Subcutaneous adipose tissue (tissue), 4 donors: ENCODE data around the gene UFSP1. TPM values are rescaled to one million over a fixed set of nuclear protein-coding genes. Genes with fewer than 3 reads are reported as not detected.

Source experiments
- CTCF ChIP-seq: fragments of 450-650 bp; IDR thresholded peaks from one replicate; pipeline ENCODE4 v1.5.1; 2016; ENCODE audit warnings: low read depth, mild to moderate bottlenecking, control low read depth, antibody characterized with exemption, moderate library complexity
- small RNA-seq: library from RNA; depleted of rRNA; stranded (forward); fragments of <200 nt; gene quantifications from one replicate; pipeline ENCODE3, GENCODE V24; 2016
- total RNA-seq, 4 donors: library from RNA; depleted of rRNA; stranded (reverse); fragments of >200 nt; gene quantifications; one replicate each; pipeline ENCODE4 v1.1.0, GENCODE V29; 2016

The UFSP1 gene
- total RNA-seq, 4 donors from 2014 or later: 1.0 to 6.0 (median 4.6) TPM; not detected in 1

GRCh38 chr7:100852048-100852872 lies 37.3 kb downstream of the UFSP1 start, which contains the start of gene SLC12A9:
Gene SLC12A9, plus strand, starts transcription at chr7:100852713. Its CDS starts 1,485 bp downstream, at chr7:100854198.
- TF ChIP-seq CTCF: no peak

GRCh38 chr7:100847360-100847759 lies 42.2 kb downstream of the UFSP1 start:
- TF ChIP-seq CTCF: no peak

GRCh38 chr7:100840470-100841100 lies 48.9 kb downstream of the UFSP1 start:
- TF ChIP-seq CTCF: no peak

GRCh38 chr7:100839361-100839760 lies 50.2 kb downstream of the UFSP1 start:
- TF ChIP-seq CTCF: no peak

Small RNA genes within 50 kb of the gene (small RNA-seq; reads per million reads assigned to genes)
- gene RN7SL549P: not detected
- gene RPS29P15: not detected

Other genes starting within 250 kb of the UFSP1 start
- gene TFR2, start 248.2 kb downstream of the UFSP1 start, total RNA-seq: under 1 TPM in 3 of 4 donors, not detected in 1; 0.49 to 0.94 (median 0.88) TPM
- gene ACTL6B, start 233.3 kb downstream of the UFSP1 start, total RNA-seq: not detected
- gene GNB2, start 216.0 kb downstream of the UFSP1 start, total RNA-seq: 100 to 1,000 TPM; 148 to 232 (median 186) TPM
- 10 to 100 TPM in 3 of 4 donors, 1 to 10 TPM in 1; 9.0 to 44.3 (median 20.0) TPM for gene GIGYF1, start 195.5 kb downstream of the UFSP1 start, total RNA-seq
- gene POP7, start 183.6 kb downstream of the UFSP1 start, total RNA-seq: 10 to 100 TPM; 14.1 to 32.8 (median 19.4) TPM
- not detected for gene EPO, start 169.2 kb downstream of the UFSP1 start, total RNA-seq
- gene ZAN, start 156.1 kb downstream of the UFSP1 start, total RNA-seq: not detected
- 10 to 100 TPM in 3 of 4 donors, 1 to 10 TPM in 1; 9.5 to 53.7 (median 14.7) TPM for gene EPHB4, start 62.2 kb downstream of the UFSP1 start, total RNA-seq
- 10 to 100 TPM in 3 of 4 donors, 1 to 10 TPM in 1; 8.2 to 13.9 (median 11.8) TPM for gene SLC12A9, start 37.0 kb downstream of the UFSP1 start, total RNA-seq
- 10 to 100 TPM; 24.9 to 53.5 (median 43.1) TPM for gene TRIP6, start 22.3 kb downstream of the UFSP1 start, total RNA-seq
- gene SRRT, start 14.6 kb downstream of the UFSP1 start, total RNA-seq: 10 to 100 TPM; 27.9 to 84.4 (median 39.7) TPM
- gene ACHE, start 6.2 kb upstream of the UFSP1 start, total RNA-seq: under 1 TPM in 2 of 4 donors, not detected in 2; 0.66 to 0.68 TPM
- gene MUC3A, start 59.8 kb upstream of the UFSP1 start, total RNA-seq: under 1 TPM; under 0.01 to 0.94 (median 0.24) TPM
- under 1 TPM; under 0.01 to 0.34 (median 0.08) TPM for gene MUC12, start 79.8 kb upstream of the UFSP1 start, total RNA-seq
- gene MUC17, start 130.4 kb upstream of the UFSP1 start, total RNA-seq: under 1 TPM in 1 of 4 donors, not detected in 3; under 0.01 TPM
- gene TRIM56, start 195.8 kb upstream of the UFSP1 start, total RNA-seq: 10 to 100 TPM; 11.9 to 47.1 (median 15.3) TPM
- gene SERPINE1, start 237.4 kb upstream of the UFSP1 start, total RNA-seq: 10 to 100 TPM in 2 of 4 donors, 1 to 10 TPM in 2; 6.0 to 25.5 (median 11.4) TPM